Subcutaneous preadipocyte (primary cell): ENCODE data around the gene TAAR1. TPM values are rescaled to one million over a fixed set of nuclear protein-coding genes. Genes with fewer than 3 reads are reported as not detected.

ENCODE experiments used
- total RNA-seq: library from RNA; depleted of rRNA; stranded (reverse); fragments of >200 nt; gene quantifications from 2 replicates; pipeline ENCODE4 v1.2.3, GENCODE V29; 2012

TAAR1 gene, protein sequence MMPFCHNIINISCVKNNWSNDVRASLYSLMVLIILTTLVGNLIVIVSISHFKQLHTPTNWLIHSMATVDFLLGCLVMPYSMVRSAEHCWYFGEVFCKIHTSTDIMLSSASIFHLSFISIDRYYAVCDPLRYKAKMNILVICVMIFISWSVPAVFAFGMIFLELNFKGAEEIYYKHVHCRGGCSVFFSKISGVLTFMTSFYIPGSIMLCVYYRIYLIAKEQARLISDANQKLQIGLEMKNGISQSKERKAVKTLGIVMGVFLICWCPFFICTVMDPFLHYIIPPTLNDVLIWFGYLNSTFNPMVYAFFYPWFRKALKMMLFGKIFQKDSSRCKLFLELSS
- not detected in 2 replicates for total RNA-seq

DNA sequence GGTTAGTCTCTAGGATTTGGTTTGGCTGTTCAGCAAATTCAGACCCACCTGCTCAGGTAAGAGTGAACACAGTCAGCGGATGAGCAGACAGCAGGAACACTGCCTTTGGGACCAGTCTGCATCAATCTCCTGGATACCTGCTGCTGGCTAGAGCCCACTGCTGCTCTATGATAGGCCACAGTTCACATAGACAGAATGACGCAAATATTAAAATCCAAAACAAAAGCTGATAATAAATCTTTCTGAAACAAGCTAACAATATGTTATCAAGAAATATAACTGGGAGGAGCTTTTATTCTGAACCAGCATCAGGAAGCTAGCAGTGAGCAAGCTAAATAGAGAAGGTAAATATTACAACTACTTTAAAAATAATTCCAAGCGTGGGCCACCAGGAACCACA, at the start of gene TAAR1:
Gene TAAR1, minus strand, starts transcription at position 101 of the 400 bp plus-strand sequence. CDS start 13,179 bp downstream, outside the sequence.

DNA sequence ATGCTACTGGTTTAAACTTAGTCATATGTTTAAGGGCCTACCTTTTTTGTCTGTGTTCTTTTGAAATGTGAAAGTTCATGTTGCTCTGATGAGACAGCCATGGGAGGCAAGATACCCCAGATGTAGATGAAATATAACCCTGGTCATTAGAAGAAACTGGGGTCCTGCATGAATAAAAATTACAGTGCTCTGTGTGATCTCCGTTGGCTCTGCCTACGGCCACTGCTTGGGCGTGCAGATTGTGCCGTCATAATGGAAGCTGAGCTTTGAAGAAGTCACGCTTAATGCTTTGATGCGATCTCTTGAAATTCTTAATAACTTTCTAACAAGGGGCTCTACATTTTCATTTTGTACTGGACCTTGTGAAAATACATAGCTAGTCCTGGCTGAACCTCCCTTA, 34.8 kb downstream of the TAAR1 start, which contains the start of gene TAAR2:
Gene TAAR2, minus strand, starts transcription at position 101 of the 400 bp plus-strand sequence. Its CDS starts 0 bp downstream, at position 101.

Other genes starting within 250 kb of the TAAR1 start
- gene STX7, start 146.1 kb downstream of the TAAR1 start, total RNA-seq = 16.9 and 17.2 TPM in 2 replicates
- not detected in 2 replicates for gene TAAR9, start 120.9 kb downstream of the TAAR1 start, total RNA-seq
- gene TAAR8, start 106.5 kb downstream of the TAAR1 start, total RNA-seq = not detected in 2 replicates
- gene TAAR6, start 88.9 kb downstream of the TAAR1 start, total RNA-seq = not detected in 2 replicates
- gene TAAR5, start 69.4 kb downstream of the TAAR1 start, total RNA-seq = not detected in 2 replicates
- not detected in 2 replicates for gene TAAR2, start 34.9 kb downstream of the TAAR1 start, total RNA-seq
- not detected in 2 replicates for gene VNN1, start 54.9 kb upstream of the TAAR1 start, total RNA-seq
- not detected in 2 replicates for gene VNN2, start 98.7 kb upstream of the TAAR1 start, total RNA-seq
- 6.1 and 7.3 TPM in 2 replicates for gene SLC18B1, start 139.5 kb upstream of the TAAR1 start, total RNA-seq
- gene RPS12, start 155.4 kb upstream of the TAAR1 start, total RNA-seq = 675 and 1,688 TPM in 2 replicates